Naive thymus-derived CD4-positive, alpha-beta T cell (primary cell): ENCODE measurements around the gene VGF. TPM values are rescaled to one million over a fixed set of nuclear protein-coding genes. Genes with fewer than 3 reads are reported as not detected.
A peak's percentile ranks its signal among the peaks of the same experiment; 100 is the strongest.
"Not testable (repeated sequence)": the region's sequence is repeated elsewhere in the genome, so short reads cannot be mapped to it uniquely, and the experiment has no call there.

Source experiments
- ATAC-seq: fragments of 150-1000 bp; cut with Tn5 transposase; 2 replicates; pipeline ENCODE4 v1.10.0; 2021; ENCODE audit warnings: mild to moderate bottlenecking, moderate library complexity
- CTCF ChIA-PET: fragments of 350-600 bp; sonication (Branson Sonifier 250); formaldehyde crosslinking; loops from one replicate; lab custom pipeline; 2021; ENCODE audit warnings: antibody characterized with exemption; lab: Charles Lee
- POLR2A ChIA-PET: fragments of 350-600 bp; sonication (Branson Sonifier 250); formaldehyde crosslinking; loops from one replicate; lab custom pipeline; 2021; ENCODE audit warnings: antibody characterized with exemption, inconsistent platforms; lab: Charles Lee
- DNase-seq, 9 donors: peaks; one replicate each; pipeline versions ENCODE4 v3.0.0 to v3.0.0-alpha.2; 2020 to 2022; ENCODE audit warnings: mixed read lengths in 1 of 9
- H3K27ac ChIP-seq: one replicate; pipeline ENCODE4 v1.7.0; 2013; ENCODE audit warnings: mild to moderate bottlenecking, low read depth, low read length, moderate library complexity
- H3K27me3 ChIP-seq, 2 donors: one replicate each; pipeline ENCODE4 v1.7.0; 2013; ENCODE audit warnings: low read length in 2 of 2, mild to moderate bottlenecking in 2 of 2, moderate library complexity in 2 of 2; ENCODE audit not compliant: control insufficient read depth in 2 of 2, insufficient read depth in 2 of 2
- H3K36me3 ChIP-seq, 3 experiments: 1 replicate in 2 of 3; 2 replicates in 1 of 3; pipeline ENCODE4 v1.7.0; 2013; ENCODE audit warnings: low read length in 3 of 3, mild to moderate bottlenecking in 3 of 3, moderate library complexity in 1 of 3; ENCODE audit not compliant: insufficient read depth in 3 of 3, control insufficient read depth in 2 of 3
- H3K4me1 ChIP-seq, 2 donors: one replicate each; pipeline ENCODE4 v1.7.0; 2013; ENCODE audit warnings: low read length in 2 of 2, mild to moderate bottlenecking in 2 of 2, moderate library complexity in 1 of 2; ENCODE audit not compliant: control insufficient read depth in 2 of 2, insufficient read depth in 2 of 2
- H3K4me3 ChIP-seq: 2 replicates; pipeline ENCODE4 v1.7.0; 2013; ENCODE audit warnings: mild to moderate bottlenecking, low read length
- H3K9me3 ChIP-seq, 3 experiments: 1 replicate in 2 of 3; 2 replicates in 1 of 3; pipeline ENCODE4 v1.7.0; 2013; ENCODE audit warnings: low read length in 3 of 3; ENCODE audit not compliant: control insufficient read depth in 2 of 3
- H3K27ac Mint-ChIP-seq, 9 donors: one replicate each; pipeline ENCODE4 v1.8.0; 2020 to 2022; ENCODE audit warnings: mixed read lengths in 9 of 9, mild to moderate bottlenecking in 8 of 9, moderate library complexity in 5 of 9, inconsistent platforms in 2 of 9
- H3K27me3 Mint-ChIP-seq, 5 donors: one replicate each; pipeline ENCODE4 v1.8.0; 2021 to 2022; ENCODE audit warnings: mixed read lengths in 5 of 5, mild to moderate bottlenecking in 1 of 5
- H3K36me3 Mint-ChIP-seq, 5 donors: one replicate each; pipeline ENCODE4 v1.8.0; 2020 to 2022; ENCODE audit warnings: mixed read lengths in 5 of 5, mild to moderate bottlenecking in 3 of 5, inconsistent platforms in 1 of 5
- H3K4me1 Mint-ChIP-seq, 7 donors: one replicate each; pipeline ENCODE4 v1.8.0; 2020 to 2022; ENCODE audit warnings: mixed read lengths in 7 of 7, mild to moderate bottlenecking in 3 of 7, inconsistent platforms in 1 of 7
- H3K4me3 Mint-ChIP-seq, 10 donors: one replicate each; pipeline ENCODE4 v1.8.0; 2020 to 2022; ENCODE audit warnings: mild to moderate bottlenecking in 10 of 10, mixed read lengths in 10 of 10, moderate library complexity in 6 of 10, inconsistent platforms in 2 of 10
- H3K9me3 Mint-ChIP-seq, 11 donors: one replicate each; pipeline ENCODE4 v1.8.0; 2020 to 2022; ENCODE audit warnings: mixed read lengths in 11 of 11, mild to moderate bottlenecking in 4 of 11, inconsistent platforms in 1 of 11, moderate library complexity in 1 of 11
- intact Hi-C, 2 donors: fragments of 100-400 bp; cut with micrococcal nuclease; formaldehyde crosslinking; loops; one replicate each; pipeline ENCODE4 v1.15.1; 2023
- polyA plus RNA-seq, 2 donors: library from polyadenylated mRNA; unstranded; fragments of 300-500 nt; fragmentation: Illumina TruSeq; gene quantifications; one replicate each; pipeline ENCODE4 v1.2.3, GENCODE V29; 2021
- total RNA-seq, 6 experiments: library from RNA in 5 of 6; stranded (reverse) in 5 of 6; gene quantifications; 1 replicate in 5 of 6; 2 replicates in 1 of 6; pipeline ENCODE4 v1.2.3 and lab custom pipeline; 2021 to 2026

Gene VGF
- total and polyA plus RNA-seq, 7 experiments from 2014 or later: 0.19 TPM; not detected in 6

DNA sequence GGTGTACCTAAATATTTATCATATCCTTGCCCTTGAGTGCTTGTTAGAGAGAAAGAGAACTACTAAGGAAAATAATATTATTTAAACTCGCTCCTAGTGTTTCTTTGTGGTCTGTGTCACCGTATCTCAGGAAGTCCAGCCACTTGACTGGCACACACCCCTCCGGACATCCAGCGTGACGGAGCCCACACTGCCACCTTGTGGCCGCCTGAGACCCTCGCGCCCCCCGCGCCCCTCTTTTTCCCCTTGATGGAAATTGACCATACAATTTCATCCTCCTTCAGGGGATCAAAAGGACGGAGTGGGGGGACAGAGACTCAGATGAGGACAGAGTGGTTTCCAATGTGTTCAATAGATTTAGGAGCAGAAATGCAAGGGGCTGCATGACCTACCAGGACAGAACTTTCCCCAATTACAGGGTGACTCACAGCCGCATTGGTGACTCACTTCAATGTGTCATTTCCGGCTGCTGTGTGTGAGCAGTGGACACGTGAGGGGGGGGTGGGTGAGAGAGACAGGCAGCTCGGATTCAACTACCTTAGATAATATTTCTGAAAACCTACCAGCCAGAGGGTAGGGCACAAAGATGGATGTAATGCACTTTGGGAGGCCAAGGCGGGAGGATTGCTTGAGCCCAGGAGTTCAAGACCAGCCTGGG lies 27.0 kb downstream of the VGF start:
- Histone ChIP-seq H3K9me3 (no peaks in the 10 kb centered on the region), H3K36me3 (no peaks in the 10 kb centered on the region), H3K4me1 (peaks cover 0 to 4% of the 10 kb centered on the region in 2 donors), H3K27me3 (no peaks in the 10 kb centered on the region), H3K4me3 (no peak overlapping the region), H3K27ac (no peak overlapping the region)
- intact Hi-C loops: loop anchor here (2.0 to 5.0 kb wide), 4 partner anchors 14 to 244 kb away; partner anchors contain the start of genes ACHE (in 1 of the 2) and TRIM56 (in 1 of the 2)
- H3K4me3 Mint-ChIP-seq: peak overlapping the region in 3 of 10 donors; percentile 46 to 70 (median 47)
- peaks cover 0 to 30% (median 9%) of the 10 kb centered on the region in 7 donors for H3K4me1 Mint-ChIP-seq
- H3K36me3 Mint-ChIP-seq: no peaks in the 10 kb centered on the region
- H3K27ac Mint-ChIP-seq: peak overlapping the region in 3 of 9 donors; percentile 52 to 71 (median 62)
- CTCF ChIA-PET: interaction anchor here (1.9 kb wide), 1 partner anchor 54 kb away, joined by 5 read pairs; no protein-coding TSS in a partner anchor
- POLR2A ChIA-PET: no interaction called here
- peak in 3 of 9 donors; percentile 15 to 73 (median 70) for DNase-seq
- H3K9me3 Mint-ChIP-seq: peaks cover 0 to 2% (median 0%) of the 10 kb centered on the region in 11 donors
- ATAC-seq: peak; percentile 93
- H3K27me3 Mint-ChIP-seq: peaks cover 4 to 44% (median 21%) of the 10 kb centered on the region in 5 donors

GRCh38 chr7:101137651-101138212 lies 27.6 kb downstream of the VGF start:
- no peak overlapping the region for H3K27ac ChIP-seq
- ChIA-PET POLR2A (no interaction called here), CTCF (no interaction called here)
- intact Hi-C loops: loop anchor here (2.0 to 5.0 kb wide), 4 partner anchors 13 to 243 kb away; partner anchors contain the start of genes ACHE (in 1 of the 2) and TRIM56 (in 1 of the 2)
- H3K27me3 Mint-ChIP-seq: peaks cover 4 to 42% (median 21%) of the 10 kb centered on the region in 5 donors
- ATAC-seq: no peak
- no peaks in the 10 kb centered on the region for H3K36me3 Mint-ChIP-seq
- H3K9me3 ChIP-seq: no peaks in the 10 kb centered on the region
- peaks cover 0 to 2% (median 0%) of the 10 kb centered on the region in 11 donors for H3K9me3 Mint-ChIP-seq
- peaks cover 0 to 4% of the 10 kb centered on the region in 2 donors for H3K4me1 ChIP-seq
- H3K4me3 Mint-ChIP-seq: peak overlapping the region in 2 of 10 donors; percentile 17 to 70
- no peak overlapping the region for H3K4me3 ChIP-seq
- H3K36me3 ChIP-seq: no peaks in the 10 kb centered on the region
- H3K27ac Mint-ChIP-seq: peak overlapping the region in 3 of 9 donors; percentile 43 to 71 (median 52)
- peaks cover 0 to 29% (median 9%) of the 10 kb centered on the region in 7 donors for H3K4me1 Mint-ChIP-seq
- DNase-seq: no peak
- H3K27me3 ChIP-seq: no peaks in the 10 kb centered on the region

- H3K27ac ChIP-seq: no peak overlapping the region
- DNase-seq: no peak
- H3K4me1 Mint-ChIP-seq: peaks cover 0 to 19% (median 8%) of the 10 kb centered on the region in 7 donors
- no peaks in the 10 kb centered on the region for H3K9me3 ChIP-seq
- peaks cover 0 to 2% (median 0%) of the 10 kb centered on the region in 5 donors for H3K36me3 Mint-ChIP-seq
- intact Hi-C loops: no loop called here
- H3K4me1 ChIP-seq: peaks cover 0 to 4% of the 10 kb centered on the region in 2 donors
- no peaks in the 10 kb centered on the region for H3K27me3 ChIP-seq
- ATAC-seq: no peak
- no peak overlapping the region for H3K27ac Mint-ChIP-seq
- H3K4me3 Mint-ChIP-seq: no peak overlapping the region
- ChIA-PET CTCF (interaction anchor here (0.8 kb wide), 1 partner anchor 58 kb away, joined by 3 read pairs; no protein-coding TSS in a partner anchor), POLR2A (no interaction called here)
- peaks cover 13 to 50% (median 26%) of the 10 kb centered on the region in 5 donors for H3K27me3 Mint-ChIP-seq
- peaks cover 0 to 2% (median 0%) of the 10 kb centered on the region in 11 donors for H3K9me3 Mint-ChIP-seq
- no peak overlapping the region for H3K4me3 ChIP-seq
- H3K36me3 ChIP-seq: no peaks in the 10 kb centered on the region
Measured at GRCh38 chr7:101134399-101134980, 30.9 kb downstream of the VGF start.

GRCh38 chr7:101133621-101134398 lies 31.6 kb downstream of the VGF start:
- Mint-ChIP-seq H3K27ac (no peak overlapping the region), H3K36me3 (peaks cover 0 to 2% (median 0%) of the 10 kb centered on the region in 5 donors), H3K9me3 (peaks cover 0 to 2% (median 0%) of the 10 kb centered on the region in 11 donors), H3K4me3 (no peak overlapping the region), H3K27me3 (peaks cover 13 to 54% (median 26%) of the 10 kb centered on the region in 5 donors), H3K4me1 (peaks cover 0 to 19% (median 7%) of the 10 kb centered on the region in 7 donors)
- ATAC-seq (no peak), DNase-seq (no peak)
- H3K27me3 ChIP-seq: no peaks in the 10 kb centered on the region
- H3K36me3 ChIP-seq: no peaks in the 10 kb centered on the region
- H3K4me1 ChIP-seq: peaks cover 0 to under 1% of the 10 kb centered on the region in 2 donors
- ChIA-PET POLR2A (no interaction called here), CTCF (interaction anchor here (0.6 to 0.8 kb wide), 2 partner anchors 59 to 344 kb away, joined by 3 read pairs; no protein-coding TSS in a partner anchor)
- no peak overlapping the region for H3K4me3 ChIP-seq
- H3K27ac ChIP-seq: no peak overlapping the region
- H3K9me3 ChIP-seq: no peaks in the 10 kb centered on the region
- intact Hi-C loops: no loop called here

DNA sequence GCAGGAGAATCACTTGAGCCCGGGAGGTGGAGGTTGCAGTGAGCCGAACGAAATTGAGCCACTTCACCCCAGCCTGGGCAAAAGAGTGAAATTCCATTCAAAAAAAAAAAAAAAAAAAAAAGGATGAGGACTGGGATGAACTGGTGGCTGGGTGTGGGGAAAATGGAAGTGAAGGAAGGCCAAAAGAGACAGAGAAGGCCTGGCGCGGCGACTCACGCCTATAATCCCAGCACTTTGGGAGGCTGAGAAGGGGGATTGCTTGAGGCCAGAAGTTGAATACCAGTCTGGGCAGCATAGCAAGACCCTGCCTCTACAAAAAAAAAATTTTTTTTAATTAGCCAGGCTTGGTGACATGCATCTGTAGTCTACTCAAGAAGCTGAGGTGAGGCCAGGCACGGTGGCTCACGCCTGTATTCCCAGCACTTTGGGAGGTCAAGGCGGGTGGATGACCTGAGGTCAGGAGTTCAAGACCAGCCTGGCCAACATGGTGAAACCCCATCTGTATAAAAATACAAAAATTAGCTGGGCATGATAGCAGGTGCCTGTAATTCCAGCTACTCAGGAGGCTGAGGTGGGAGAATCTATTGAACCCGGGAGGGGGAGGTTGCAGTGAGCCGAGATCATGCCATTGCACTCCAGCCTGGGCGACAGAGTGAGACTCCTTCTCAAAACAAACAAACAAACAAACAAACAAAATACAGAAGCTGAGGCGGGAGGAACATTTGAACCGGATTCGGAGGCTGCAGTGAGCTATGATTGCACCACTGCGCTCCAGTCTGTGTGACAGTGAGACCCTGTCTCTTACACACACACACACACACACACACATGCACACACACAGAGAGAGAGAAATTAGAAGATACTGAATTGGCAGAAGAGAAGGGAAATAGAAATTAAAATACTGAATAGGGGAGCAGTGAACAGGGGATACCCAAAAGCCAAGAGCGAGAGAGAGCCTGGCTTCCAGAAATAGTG lies 32.5 kb downstream of the VGF start:
- ATAC-seq, DNase-seq, H3K27ac ChIP-seq, H3K4me3 ChIP-seq, H3K9me3 Mint-ChIP-seq, H3K4me1 ChIP-seq, intact Hi-C loops, CTCF ChIA-PET, H3K27ac Mint-ChIP-seq, H3K4me3 Mint-ChIP-seq, H3K36me3 ChIP-seq, H3K9me3 ChIP-seq, H3K36me3 Mint-ChIP-seq, H3K27me3 ChIP-seq, POLR2A ChIA-PET: not testable (repeated sequence)
- Mint-ChIP-seq H3K27me3 (peaks cover 12 to 57% (median 29%) of the 10 kb centered on the region in 5 donors), H3K4me1 (peaks cover 0 to 15% (median 1%) of the 10 kb centered on the region in 7 donors)
